GM18858 (cell line): ENCODE data around the gene ULK4.
A peak's percentile ranks its signal among the peaks of the same experiment; 100 is the strongest.

ENCODE experiments used
- ATAC-seq: cut with Tn5 transposase; IDR thresholded peaks from one replicate; pipeline ENCODE4 v1.9.1; 2021; ENCODE audit not compliant: unreplicated experiment

The ULK4 gene

DNA sequence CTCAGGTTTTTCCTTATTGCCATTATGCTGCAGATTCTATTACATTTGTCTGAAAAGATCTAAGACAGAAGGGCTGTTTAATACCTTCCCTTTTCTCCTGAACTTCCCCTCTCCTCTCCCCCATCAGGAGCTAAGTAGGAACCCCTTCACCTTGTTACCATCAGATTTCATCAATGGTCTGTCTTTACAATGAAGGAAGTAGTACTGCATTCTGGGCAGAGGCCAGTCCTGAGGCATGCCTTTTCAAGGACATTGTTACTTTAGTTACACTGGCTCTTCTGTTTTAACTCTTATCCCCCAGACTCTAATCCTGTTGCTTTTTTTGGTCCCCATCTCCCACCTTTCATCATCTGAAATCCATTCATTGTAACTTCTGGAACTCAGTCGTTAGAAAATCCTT, 754.5 kb downstream of the ULK4 start:
- ATAC-seq: no peak

DNA sequence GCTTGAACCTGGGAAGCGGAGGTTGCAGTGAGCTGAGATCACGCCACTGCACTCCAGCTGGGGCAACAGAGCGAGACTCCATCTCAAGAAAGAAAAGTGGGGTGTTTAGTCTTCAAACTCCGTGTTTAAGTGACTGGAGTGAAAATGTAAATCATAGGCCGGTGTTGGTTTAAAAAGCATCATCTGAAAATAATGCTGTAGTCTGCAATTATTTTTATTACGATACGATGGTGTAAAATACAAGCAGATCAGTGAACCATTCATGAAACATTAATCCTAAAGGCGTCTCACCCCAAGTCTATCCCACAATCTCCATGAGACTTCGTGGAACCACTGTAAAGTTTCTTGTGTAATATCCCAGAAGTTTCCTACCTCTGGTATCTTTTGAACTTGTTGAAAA, 756.3 kb downstream of the ULK4 start:
- ATAC-seq: no peak

DNA sequence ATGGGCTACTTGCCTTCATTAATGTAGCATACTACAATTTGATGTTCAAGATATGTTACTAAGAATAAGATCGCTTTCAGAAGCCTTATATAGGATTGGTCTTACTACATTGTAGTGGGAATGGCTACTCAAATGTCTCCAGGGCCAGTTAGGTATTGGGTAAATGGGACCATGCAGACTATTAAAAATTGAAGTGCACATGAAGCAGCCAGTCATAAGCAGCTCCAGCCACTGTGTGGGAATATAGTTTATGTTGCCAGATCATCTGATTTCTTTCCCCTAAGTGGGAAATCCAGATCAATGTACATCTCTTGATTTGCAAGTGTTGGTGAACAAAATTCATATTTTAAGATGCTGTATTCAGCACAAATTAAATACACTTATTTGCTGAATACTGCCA, 757.5 kb downstream of the ULK4 start:
- no peak for ATAC-seq

DNA sequence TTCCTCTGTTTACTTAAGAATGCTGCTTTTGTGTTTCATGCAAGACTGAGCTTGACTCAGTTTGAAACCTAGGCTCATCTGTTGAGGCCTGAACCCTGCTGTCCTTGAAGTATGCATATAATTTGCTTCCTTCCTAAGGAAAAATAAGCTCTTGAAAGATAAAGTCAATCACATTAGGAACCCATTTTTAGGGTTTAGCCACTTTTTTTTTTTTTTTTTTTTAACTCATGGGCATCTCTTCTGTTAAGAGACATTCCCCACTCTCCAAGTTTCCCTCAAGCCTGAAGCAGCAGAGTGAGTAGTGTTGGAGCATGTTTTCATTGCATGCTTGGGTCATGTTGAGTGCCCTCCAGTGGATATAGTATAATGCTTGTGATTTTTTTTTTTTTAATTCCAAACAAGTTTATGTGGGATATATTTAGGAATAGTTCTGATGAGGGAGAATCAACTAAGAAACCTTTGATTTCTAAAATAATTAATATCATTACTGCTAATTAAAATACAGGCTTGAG, 759.0 kb downstream of the ULK4 start:
- ATAC-seq: no peak

DNA sequence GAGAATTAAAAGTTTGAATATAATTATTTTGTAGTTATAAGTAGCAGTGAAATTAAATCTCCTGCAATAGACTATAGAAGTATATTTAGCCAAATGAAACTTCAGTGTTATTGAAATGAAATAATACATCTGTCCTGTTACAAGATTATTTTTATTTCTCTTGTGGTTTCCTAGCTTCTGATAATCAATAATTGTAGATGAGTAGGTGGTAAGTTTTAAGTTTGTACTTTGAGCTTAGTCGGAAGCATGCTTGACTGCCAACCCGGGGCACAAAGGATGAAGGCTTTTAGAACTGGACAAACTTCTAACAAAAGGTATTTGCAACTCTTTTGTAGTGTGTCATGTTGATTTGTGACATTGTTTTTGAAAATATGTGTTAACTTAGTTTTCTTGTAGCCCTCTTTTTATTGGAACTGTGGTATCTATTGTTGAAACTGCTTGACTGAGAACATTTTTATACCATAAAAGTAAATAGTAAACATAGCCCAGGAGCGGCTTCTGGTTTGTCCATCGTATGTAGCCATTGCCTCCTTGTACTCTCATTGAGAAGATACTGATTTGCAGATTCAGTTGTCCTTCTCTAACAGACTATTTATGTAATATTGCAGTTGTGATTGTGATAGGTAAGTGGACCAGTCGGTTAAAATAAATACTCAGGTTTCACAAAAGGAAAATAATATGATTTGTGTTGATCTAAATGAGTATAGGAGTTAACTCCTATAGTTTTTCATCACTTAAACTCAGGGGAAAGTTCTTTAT, 759.6 kb downstream of the ULK4 start:
- ATAC-seq: no peak

DNA sequence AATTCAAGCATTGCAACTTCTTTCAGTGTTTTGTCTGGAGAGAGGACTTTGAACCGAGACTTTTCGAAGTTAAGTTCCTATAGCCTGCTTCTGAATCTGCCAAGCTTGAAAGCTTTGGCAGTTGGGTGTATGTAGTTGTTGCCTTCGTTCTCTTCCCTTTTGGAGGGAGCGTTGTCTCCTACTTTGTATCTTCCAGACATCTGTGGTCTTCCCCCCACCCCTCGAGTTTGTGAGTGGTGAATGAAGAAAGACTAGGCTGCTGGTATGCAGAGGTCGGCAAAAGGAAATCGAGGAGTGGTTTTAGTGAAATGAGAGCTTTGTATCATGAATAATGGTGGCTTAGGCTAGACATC, 761.3 kb downstream of the ULK4 start:
- ATAC-seq: no peak

DNA sequence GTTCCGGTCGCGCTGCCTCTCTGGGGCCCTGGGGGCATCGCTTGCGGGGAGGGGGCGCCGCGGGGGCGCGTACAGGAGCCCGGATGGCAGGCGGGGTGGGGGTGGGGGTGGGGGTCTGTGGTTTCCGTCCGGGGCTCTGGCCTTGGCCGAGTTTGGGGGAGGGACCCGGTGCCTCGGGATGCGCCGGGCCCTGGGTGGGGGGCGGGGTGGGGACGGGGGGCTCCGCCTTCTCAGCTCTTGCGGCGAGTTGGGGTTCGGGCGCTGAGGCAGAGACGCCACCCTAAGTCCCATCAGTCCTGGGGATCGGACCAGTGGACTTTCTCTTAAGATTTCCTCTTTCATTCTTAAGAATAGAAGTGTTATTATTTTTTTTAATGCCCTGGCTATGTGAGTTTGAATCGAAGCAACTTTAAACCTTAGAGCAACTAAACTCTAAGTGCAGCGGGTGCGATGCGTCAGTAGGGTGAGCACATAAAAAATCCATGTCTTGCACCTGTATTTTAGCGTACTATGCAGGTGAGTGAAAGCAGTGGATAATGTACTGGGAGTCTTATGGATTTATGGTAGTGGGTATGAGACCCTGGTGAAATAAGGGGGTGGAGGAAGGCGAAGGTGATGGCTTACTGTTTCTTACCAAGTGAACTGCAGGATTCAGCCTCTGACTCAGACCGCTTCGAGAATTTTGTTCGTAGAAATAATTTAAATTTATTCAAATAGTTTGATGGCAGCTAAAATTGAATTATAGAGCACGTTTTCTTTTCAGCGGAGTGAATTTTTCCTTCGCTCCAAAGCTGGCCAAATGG, 761.8 kb downstream of the ULK4 start:
- ATAC-seq: no peak

DNA sequence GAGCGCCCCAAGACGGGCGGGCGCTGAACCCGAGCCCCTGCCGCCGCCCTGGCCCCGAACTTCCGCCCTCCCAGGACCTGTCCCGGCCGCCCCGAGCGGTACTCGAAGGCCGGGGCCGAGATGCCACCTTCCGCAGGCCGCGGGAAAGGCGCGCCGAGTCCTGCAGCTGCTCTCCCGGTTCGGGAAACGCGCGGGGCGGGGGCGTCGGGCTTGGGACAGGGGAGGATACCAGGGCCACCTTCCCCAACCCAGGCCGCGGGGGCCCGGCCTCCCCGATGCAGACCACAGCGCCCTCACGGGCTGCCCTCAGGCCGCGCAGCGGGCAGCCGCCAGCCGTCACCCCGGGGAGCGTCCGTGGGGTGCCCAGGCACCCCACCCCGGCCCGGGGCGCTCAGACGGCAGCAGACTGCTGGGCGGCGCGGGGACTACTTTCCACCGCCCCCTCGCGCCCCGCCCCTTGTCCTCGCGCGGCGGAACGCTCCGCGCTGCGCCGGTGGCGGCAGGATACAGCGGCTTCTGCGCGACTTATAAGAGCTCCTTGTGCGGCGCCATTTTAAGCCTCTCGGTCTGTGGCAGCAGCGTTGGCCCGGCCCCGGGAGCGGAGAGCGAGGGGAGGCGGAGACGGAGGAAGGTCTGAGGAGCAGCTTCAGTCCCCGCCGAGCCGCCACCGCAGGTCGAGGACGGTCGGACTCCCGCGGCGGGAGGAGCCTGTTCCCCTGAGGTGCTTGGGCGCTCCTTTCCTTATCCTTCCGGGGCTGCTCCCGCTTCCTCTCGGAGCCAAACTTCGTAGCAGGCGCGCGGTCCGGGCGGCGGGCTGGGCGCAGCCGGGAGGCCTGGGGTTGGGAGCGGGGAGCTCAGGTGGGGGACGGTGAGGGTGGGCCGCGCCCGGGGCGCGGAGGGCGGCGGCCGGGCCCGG, 762.7 kb downstream of the ULK4 start, which contains the start of gene CTNNB1:
CTNNB1 (plus strand) TSS at position 556 of the 916 bp plus-strand sequence. CDS start 24,564 bp downstream, outside the sequence.
- peak; percentile 66 for ATAC-seq

DNA sequence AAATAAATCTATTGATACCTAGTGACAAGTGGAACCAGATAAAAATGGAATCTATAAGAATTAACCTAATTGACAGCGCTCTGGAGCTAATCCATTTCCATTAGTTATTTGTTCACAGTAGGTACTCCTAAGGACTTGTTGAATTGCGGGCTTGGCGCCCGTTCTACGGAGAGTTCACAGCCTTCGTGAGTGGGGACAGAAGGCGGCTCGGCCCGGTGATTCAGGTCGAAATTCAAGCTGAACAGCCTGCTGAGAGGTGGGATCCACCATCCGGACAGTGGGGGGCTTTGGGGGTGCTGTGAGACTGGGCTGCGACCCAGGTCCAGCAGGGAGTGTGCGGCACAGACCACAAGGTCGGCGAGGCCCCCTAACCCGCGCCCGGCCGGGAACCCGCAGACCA, 763.4 kb downstream of the ULK4 start:
- ATAC-seq: no peak

DNA sequence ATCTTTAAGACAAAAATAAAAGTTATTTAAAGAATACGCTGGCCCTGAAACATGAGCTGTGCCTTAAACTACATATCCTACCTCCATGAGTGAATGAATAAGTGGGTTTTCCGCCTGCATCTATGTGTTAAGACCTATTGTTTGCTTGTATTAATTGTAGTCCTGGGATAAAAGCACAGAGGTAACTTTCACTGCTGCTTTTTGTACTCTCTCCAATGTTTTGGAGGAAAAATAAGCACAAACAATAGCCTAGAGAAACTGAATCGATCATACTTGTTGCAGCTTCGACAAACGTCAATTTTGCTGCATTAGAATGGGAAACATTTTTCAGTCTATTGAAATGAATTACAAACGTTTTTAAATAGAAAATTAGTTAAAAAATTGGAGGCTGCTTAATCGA, 763.9 kb downstream of the ULK4 start:
- ATAC-seq: no peak
